NCI-H2029 (cell line): ENCODE data around the gene AKIRIN2.

Experiments used
- DNase-seq: peaks from one replicate; lab custom pipeline; 2025; lab: John Stamatoyannopoulos, UW

The AKIRIN2 gene

DNA sequence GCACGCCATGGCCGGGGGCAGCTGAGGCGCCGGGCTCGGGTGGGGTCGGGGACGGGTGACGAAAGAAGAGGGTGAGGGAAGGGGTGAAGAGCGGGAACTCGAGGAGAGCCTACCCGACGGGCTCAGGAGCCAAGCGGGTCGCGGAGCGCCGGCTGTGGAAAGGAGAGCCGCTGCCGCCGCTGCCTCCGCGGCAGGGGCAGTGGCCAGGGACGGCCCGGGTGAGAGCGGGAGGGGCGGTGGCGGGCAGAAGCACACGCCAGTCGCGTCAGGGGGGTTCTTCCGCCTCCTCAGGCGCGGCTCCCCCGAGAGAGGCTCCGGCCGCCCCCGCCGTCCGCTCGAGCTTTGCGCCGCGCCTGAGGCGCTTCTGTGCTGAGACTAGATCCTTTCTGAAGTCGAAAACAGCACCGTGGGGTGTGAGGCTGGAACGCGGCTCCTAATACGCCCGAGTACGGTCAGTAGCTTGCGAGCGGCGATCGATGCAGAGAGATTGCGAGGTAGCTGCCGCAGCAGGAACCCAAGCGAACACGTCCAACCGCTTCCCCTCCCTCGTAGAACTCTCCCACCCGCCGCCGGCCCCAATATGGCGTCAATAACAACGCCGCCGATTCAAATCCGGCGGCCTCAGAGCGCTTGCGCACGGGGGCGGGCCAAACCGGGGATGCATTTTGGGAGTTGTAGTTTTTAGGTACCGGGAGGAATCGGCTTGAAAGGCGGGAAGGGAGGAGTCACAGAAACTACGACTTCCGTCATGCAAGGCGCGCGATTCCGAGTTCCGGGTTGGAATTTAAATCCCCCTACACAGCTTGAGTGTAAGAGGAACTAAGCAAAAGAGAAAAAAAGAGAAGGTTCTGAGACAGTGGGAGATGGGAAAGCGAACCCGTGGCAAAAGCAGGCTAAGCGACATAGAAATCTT, at the start of gene AKIRIN2:
AKIRIN2 (minus strand) TSS at position 558 of the 913 bp plus-strand sequence; CDS start at position 9, 549 bp downstream.
- peak; percentile 99 for DNase-seq

DNA sequence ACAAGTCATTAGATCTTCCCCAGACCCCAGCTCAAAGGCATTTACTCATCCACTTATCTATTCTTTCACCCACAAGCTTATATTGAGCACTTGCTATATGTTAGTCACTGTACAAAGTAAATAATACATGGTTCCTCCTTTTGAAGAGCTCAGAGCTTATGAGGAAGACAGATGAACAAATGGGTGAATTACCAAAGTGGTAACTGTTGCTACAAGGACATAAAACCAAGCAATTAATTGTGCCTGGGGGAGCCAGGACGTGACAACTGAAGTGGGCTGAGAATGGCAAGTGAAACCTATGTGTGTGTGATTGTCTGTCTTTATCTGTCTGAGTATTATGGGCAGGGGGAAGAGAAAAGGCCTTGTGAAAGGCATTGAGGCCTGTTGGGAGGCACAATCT, 45.6 kb upstream of the AKIRIN2 start:
- no peak for DNase-seq

DNA sequence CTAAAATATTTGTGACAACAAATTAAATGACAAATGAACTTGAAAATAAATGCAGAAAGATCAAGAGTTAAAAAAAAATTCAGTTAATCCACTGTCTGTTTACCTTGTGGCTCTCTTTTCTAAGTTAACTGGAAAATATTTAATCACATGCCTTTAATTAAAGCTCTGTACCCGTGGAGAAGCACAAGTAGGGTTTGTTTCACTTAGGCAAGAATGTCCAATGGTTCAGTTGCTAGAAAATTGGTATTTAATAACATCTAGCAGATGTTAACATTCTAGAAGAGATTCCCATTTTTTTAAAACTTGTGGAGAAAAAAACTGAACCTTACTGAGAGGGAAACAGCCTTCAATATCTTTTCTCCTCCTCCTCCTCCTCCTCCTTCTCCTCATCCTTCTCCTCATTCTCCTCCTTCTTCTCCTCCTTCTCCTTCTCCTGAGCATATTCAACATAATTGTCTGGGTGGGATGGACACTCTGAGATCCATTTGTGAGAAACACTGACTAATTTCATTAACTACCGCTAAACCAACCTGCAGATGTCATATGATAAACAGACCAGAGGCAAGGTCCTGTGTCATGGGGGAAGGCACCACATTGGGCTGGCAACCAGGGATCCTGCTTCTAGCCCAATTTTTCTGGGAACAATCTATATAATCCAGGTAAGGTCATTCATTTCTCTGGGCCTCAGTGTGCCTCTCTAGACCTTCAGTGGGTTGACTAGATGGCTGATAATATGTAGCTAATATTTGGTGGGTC, 44.1 kb upstream of the AKIRIN2 start:
- no peak for DNase-seq

DNA sequence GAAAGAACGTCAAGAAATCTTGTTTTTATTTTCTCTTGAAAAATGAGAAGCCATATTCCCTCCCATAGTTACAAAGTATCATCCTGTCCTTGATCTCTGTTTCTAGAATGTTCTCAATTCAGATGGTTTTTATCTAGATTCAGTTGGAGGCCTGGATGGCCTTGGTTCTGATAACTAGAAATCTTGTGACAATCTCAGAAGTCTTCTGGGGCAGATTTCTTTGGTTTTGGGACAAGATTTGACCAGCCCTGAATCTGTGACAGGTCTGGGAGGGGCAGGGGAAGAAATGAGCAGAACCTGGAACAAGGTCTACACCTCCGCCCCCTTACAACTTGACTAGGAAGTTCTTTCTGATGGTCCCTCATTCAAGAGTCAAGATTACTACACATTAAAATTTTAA, 41.4 kb upstream of the AKIRIN2 start:
- no peak for DNase-seq

DNA sequence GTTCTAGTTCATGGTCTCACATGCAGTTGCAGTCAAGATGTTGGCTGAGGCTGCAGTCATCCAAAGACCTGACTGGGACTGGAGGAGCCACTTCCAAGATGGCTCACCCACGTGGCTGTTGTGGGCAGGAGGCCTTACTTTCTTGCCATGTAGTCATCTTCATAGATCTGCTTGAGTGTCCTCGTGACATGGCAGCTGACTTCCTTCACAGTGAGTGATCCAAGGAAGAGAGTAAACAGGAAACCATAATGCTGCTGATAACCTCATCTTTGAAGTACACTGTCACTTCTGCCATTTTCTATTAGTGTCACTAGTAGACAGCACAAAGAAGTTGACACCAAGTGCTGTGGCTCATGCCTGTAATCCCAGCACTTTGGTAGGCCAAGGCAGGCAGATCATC, 40.1 kb upstream of the AKIRIN2 start:
- DNase-seq = no peak

DNA sequence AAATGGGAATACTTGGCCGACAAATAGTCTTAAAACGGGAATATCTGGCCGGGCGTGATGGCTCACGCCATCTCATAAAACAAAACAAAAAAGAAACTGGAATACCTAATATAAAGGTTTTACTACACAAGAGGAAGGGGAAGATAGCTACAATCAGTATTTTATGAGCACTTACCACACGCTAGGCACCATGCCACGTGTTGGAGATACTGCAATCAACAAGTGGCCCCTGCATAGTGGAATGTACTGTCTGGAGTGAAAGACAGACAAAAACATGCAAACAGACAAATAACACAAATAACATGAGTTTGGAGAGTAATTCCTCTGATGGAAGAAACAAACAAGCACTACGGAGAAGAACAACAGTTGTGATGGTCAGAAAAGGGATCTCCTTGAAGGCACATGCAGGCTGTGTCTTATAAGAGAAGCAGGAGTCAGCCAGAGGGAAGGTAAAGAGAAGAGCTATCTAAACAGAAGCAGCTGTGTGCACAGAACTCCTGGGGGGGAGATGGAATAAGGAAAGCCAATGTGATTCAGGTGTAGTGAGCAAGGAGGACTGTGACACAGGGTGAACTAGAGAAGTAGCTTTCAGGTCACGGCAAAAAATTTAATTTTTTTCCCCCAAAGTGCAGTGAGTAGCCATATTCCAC, 39.1 kb upstream of the AKIRIN2 start:
- DNase-seq = peak; percentile 59

DNA sequence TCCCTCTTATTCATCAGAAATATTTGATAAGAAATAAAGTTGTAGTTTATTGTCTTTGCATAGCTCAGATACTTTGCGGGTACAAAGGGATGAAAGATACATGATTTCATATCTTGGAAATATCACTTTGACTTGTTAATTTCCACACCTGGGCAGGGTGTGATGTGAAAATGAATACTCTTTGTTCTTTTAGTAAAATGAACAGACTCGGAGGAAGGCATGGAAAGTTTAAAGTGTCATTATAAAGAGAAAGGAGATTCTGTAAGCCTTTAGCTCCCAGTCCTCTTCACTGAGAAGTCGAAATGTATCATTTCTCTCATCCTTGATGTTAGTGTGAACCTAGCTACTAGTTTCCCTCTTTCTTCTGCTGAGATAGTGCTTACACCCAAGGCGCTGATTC, 36.7 kb upstream of the AKIRIN2 start:
- DNase-seq = no peak

DNA sequence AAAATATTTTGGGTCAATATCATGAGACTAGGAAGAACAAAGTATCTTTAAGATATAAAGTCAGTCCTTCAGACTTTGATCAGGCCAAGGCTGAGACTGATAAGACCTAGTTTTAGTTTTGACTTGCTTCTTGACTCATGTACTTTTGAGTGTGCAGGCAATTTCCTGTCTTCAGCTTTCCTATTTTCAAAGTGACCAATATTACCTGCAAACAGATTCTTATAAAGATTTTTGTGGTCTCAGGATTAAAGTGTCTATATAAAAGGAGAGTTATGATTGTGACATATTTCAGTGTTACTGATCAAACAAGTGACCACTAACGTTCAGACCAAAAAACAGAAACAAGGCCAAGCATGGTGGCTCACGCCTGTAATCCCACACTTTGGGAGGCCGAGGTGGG, 36.0 kb upstream of the AKIRIN2 start:
- no peak for DNase-seq

DNA sequence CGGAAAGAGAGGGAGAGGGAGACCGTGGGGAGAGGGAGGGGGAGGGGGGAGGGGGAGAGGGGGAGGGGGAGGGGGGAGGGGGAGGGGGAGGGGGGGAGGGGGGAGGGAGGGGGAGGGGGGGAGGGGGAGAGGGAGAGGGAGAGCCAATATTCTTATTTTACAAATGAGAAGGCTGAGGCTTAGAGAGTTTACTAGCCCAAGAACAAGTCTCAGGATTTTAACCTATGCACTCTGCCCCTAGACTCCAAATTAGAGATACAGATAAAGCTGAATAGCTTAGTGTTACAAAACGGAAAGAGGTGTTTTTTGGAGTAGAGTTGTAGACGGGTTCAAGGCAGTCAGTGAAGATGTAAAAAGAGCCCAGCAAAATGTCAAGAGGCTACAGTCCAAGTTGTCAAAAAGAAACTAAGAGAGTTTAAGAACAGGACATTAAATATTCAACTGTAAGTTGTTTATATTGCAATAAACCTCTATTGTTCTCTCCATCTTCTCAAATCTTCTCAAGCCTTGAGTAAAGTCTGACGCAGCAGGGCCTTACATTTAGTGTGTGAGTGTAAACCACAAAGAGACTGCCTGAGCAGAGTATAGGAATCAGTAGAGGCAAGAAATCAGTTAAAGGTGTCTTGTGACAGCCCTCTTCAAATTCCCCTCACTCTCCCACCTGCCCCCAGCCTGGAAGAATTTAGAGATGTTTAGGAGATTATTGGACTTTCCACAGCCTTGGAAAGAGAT, 34.9 kb upstream of the AKIRIN2 start:
- DNase-seq = no peak

DNA sequence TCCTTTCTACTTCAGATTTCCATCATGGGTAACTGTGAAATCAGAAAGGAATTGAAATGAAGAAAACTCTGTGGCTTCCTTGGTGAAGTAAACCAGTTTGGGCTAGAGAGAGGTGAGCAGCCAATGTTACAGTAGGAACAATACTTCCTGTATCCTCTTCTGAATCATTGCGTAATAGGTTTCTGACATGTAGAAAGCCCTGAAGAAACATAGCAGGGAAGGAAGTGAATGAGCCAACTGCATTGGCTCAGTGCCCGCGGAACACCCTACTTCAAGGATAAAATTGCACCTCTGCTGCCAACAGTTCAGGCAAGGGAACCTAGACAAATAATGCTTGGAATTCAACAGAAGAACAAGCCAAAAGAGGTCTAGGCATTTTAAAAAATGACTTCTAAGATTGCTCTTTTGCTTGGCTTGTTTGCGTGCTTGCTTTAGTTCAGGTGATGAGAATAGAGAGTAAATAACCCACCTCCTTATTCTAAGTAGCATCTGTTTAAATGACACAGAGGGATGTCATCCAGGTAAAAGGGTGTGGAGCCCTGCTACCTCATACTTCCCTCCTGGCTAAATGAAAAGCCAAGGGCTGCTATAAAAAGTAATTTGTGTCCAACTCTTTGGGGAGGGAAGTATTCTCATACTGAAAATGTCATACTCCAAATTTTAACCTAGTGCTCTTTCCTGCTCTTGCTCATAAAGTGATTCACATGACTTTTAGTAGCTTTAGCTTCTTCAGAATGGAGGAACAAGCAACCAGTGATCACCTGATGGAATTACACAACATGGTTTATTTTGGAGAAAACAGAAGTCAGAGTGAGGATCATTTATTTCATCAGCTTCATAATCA, 30.0 kb upstream of the AKIRIN2 start:
- peak; percentile 98 for DNase-seq

DNA sequence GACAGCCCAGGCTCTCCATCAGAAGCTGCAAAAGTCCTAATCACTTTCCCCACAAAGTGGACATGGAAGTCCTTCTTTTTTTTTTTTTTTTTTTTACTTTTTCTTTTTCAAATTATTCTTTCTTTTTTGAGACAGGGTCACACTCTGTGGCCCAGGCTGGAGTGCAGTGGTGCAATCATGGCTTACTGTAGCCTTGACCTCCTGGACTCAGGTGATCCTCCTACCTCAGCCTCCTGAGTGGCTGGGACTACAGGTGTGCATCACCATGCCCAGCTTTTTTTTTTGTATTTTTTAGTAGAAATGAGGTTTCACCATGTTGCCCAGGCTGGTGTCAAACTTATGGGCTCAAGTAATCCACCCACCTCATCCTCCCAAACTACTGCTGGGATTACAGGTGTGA, 29.0 kb upstream of the AKIRIN2 start:
- DNase-seq = no peak

DNA sequence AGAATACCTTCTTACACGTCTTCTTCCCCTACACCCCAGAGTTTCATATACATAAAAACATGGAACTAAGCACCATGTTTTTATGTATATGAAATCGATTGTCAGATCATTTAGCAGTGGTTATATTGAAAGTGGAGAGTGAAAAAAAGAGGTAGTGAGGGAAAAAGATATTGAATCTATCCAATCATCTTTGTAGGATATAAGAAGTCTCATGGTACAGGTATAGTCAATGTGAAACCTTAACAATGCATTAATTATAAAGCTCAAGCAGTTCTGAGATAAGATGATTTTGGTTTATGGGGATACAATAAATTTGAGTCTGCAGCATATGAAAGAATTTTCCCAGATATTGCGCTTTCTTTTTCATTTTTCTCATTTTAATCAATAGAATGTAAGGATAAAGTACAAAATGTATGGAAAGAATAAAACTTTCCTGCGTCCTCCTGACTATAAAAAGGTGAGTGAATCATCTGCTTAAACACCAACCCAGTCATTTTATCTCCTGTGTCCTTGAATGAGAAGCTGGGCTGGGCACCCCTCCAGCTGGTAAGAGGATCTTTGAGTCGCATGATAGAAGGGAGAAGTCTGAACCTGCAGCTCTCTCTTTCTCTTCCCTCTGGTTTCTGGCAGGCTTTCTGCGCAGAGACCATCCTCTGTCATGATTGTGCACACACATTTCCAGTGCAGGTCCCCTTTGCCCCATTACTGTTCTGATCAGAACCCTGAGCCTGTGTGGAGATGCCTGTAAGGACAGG, 28.1 kb upstream of the AKIRIN2 start:
- peak; percentile 58 for DNase-seq

DNA sequence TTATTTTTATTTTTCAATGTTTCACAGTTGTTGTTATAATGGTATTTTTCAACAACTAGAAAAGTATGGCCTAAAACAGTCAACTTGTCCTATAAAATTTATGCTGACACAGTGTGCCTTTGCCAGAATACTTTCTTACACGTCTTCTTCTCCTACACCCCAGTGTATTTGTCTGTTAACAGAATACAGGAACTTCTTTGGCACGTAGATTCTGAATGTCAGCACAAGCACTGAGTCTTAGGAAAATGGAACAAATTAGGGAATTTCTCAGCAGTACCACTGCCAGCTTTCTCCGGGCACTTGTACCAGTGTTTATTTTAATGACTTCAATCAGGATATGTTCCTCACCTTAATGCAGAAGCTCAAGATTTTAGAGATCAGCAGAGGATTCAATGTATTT, 26.7 kb upstream of the AKIRIN2 start:
- DNase-seq = no peak

DNA sequence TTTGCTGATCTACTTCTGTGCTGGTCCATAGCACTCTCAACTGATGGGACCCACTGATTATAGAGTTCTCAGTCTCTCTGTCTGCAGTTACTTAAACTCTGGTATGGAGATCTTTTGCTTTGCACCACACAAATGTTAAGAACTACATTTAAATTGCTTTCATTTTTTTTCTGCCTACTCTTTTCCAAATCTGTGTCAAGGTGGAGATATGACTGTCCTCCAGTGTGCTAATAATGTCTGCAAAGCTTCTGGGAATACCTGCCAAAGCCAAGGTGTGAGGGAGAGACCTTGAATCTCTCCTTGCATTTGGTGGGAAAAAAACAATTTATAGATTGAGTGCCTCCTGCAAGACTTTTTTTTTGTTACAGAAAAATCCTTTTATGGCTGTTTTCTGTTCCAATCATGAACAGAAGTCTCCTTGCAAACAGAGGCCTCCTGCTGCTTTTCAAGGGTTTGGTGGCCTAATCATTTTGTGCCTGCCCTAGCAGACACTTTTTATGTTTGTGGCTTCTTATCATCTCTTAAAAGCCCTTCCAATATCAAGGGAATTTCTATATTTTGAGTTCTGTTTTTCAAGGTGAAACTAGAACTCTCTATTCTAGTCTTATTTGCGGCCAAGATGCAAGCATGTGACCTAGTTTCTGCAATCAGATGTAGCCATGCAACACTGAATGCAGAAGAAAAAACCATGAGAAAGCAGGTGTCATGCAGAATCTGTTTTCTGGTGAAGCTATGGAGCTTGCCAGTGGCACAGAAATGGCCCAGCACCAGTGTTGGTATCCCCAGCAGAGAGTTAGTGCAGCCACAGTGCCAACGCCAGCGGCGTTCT, 23.2 kb upstream of the AKIRIN2 start:
- DNase-seq = no peak

DNA sequence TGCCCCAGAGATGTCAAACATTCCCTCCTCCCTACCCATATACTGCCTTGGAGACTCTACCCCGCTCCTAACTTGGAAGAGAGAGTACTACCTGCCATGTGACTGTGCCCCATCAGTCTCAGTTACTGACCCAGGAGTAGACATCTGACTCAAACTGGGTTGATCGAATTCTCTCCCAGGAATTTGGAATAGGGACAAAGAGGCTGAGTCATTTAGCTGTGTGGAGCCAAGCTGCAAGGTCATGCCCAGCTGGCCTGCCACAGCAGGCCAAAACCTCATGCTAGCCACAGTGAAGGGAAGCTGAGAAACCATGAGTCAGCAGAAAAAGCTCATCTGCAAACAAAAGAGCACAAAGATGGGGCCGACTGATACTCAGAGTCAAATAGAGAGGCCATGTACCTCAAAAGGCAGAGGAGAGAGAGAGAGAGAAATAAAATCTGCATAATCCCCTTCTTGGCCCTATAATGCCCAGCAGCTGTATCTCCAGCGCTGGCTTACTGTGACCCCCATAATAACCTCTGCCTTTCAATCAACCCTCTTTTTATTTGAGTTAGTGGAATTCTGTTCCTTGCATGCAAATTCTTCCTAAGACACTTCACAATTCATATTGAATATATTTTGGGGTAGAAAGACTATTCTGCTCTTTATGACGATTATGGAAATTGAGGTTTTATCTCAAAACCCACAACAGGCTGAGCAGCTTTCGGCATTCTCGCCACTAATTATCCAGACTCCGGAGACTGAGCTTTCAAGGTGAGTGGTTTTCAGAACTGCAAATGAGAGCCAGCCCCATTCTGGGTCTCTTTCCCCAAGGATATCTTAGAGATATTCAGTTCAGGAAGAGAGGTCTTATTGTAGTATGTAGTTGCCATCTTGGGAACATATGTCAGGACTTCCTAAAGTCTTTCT, 21.4 kb upstream of the AKIRIN2 start:
- DNase-seq = no peak

DNA sequence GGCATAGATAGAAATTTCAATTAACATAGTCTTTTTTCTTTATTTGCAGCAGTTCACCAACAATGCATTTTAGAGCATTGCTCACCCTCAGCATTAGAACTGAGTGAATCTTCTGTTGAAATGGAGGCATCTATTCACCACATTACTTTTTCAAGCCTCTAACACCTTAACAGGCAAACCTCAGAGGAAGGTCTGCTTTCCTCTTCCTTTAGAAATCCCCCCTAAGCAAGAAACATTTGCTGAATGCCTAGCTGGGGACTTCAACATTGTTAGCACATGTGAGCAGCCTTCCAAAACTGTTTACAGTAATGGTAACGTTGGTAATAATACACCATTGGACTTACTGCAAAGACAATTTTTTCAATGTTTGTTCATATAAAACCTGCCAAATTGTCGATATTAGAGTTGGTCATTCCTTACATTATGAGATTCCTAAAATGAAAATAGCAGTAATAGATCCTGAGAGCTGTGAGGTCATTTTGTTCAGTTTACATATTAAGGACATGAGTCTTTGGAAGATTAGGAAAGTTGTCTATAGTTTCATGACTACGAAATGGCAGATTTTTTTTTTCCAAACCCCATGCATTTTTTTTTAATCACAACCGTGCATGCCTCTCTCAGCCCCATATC, 20.6 kb upstream of the AKIRIN2 start:
- DNase-seq = no peak

DNA sequence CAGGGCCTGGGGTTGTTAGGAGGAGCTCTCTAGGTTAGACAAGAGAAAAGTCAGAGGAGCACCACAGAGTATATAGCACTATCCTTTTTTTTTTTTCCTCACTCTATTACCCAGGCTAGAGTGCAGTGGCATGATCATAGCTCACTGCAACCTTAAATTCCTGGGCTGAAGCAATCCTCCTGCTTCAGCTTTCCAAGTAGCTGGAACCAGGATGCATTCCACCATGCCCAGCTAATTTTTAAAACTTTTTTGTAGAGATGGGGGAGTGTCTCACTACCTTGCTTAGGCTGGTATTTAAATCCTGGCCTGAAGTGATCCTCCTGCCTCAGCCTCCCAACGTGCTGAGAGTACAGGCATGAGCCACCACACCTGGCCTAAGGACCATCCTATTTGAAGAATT, 19.3 kb upstream of the AKIRIN2 start:
- DNase-seq = no peak
